Fibroblast of pulmonary artery (primary cell): ENCODE measurements around the gene MYLK.
"Not testable (repeated sequence)": the region's sequence is repeated elsewhere in the genome, so short reads cannot be mapped to it uniquely, and the experiment has no call there.

Experiments used
- DNase-seq: peaks from one replicate; pipeline ENCODE4 v3.0.0-alpha.2; 2010; ENCODE audit warnings: low read depth
- H3K4me3 ChIP-seq: replicated peaks from 2 replicates; pipeline ENCODE4 v1.5.1; 2011; ENCODE audit warnings: low read depth, mild to moderate bottlenecking, control low read depth, low read length, moderate library complexity
- CTCF ChIP-seq: IDR thresholded peaks from 2 replicates; pipeline ENCODE4 v1.5.1; 2011; ENCODE audit warnings: mild to moderate bottlenecking, control low read depth, low read length, inconsistent platforms; ENCODE audit errors: missing control alignments

The MYLK gene

GRCh38 chr3:123914829-123915228, 30.7 kb upstream of the MYLK start:
- DNase-seq, result no peak
- no peak for TF ChIP-seq CTCF
- no peak overlapping the region for H3K4me3 ChIP-seq

GRCh38 chr3:123909785-123910184, 25.7 kb upstream of the MYLK start:
- DNase-seq, result no peak
- TF ChIP-seq CTCF, result no peak
- no peak overlapping the region for H3K4me3 ChIP-seq

GRCh38 chr3:123907720-123908119, 23.6 kb upstream of the MYLK start:
- DNase-seq, result no peak
- H3K4me3 ChIP-seq, result no peak overlapping the region
- no peak for TF ChIP-seq CTCF

GRCh38 chr3:123899300-123899865, 15.3 kb upstream of the MYLK start:
- no peak overlapping the region for H3K4me3 ChIP-seq
- DNase-seq, result no peak
- TF ChIP-seq CTCF, result no peak

GRCh38 chr3:123893012-123893411, 8.9 kb upstream of the MYLK start:
- no peak overlapping the region for H3K4me3 ChIP-seq
- no peak for DNase-seq
- no peak for TF ChIP-seq CTCF

- TF ChIP-seq CTCF, result no peak
- DNase-seq, result no peak
- no peak overlapping the region for H3K4me3 ChIP-seq
Measured at GRCh38 chr3:123892195-123892594, 8.1 kb upstream of the MYLK start.

- not testable (repeated sequence) for DNase-seq, H3K4me3 ChIP-seq
Measured at GRCh38 chr3:123890991-123891390, 6.9 kb upstream of the MYLK start.

- H3K4me3 ChIP-seq, DNase-seq: not testable (repeated sequence)
Measured at GRCh38 chr3:123890162-123890561, 6.0 kb upstream of the MYLK start.
